DMS 273 treated with DMSO at 0.1 percent for 48 hours (cell line): ENCODE results near the gene LUZP2.

Experiments used
- DNase-seq: peaks from one replicate; lab custom pipeline; 2025; lab: John Stamatoyannopoulos, UW

LUZP2 gene

GRCh38 chr11:24635588-24636290 is 138.9 kb downstream of the LUZP2 start:
- DNase-seq, result no peak

- DNase-seq, result no peak
These were observed 139.4 kb downstream of the LUZP2 start for GRCh38 chr11:24636291-24636629.

DNA sequence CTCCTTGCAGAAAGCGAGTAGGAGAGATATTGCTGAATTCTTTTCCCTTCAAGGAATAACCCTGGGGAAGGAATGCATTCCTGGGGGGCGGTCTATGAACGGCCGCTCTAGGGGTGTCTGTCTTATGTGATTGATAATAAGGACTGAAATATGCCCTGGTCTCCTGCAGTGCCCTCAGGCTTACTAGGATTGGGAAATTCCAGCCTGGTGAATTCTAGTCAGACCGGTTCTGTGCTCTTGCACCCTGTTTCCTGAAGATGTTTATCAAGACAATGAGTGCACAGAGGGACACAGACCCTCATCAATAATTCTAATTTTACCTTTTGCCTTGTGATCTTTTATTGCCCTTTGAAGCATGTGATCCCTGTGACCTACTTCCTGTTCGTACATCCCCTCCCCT is 140.7 kb downstream of the LUZP2 start:
- no peak for DNase-seq

- no peak for DNase-seq
These were observed 145.8 kb downstream of the LUZP2 start for GRCh38 chr11:24642648-24643047.

GRCh38 chr11:24645563-24645962 is 148.7 kb downstream of the LUZP2 start:
- no peak for DNase-seq

GRCh38 chr11:24651873-24652272 is 155.0 kb downstream of the LUZP2 start:
- no peak for DNase-seq

- DNase-seq, result no peak
These were observed 157.0 kb downstream of the LUZP2 start for GRCh38 chr11:24653901-24654300.

DNA sequence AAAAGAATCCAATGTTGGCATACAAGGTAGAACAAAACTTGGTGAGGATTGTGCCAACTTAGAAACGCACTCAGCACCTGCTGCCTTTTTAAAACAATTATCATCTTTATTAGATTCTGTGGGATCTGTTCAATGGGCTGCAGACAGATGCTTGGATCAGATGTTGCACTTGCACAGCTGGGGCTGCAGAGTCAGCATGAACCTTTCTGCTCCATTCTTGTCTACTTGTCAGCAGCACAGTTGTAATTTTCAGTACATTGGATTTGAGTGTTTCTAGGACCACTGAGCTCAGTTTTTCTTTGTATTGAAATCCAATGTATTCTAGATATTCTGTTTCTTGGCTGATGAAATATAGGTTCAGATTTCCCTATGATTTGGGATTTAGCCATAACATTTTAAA is 164.5 kb downstream of the LUZP2 start:
- DNase-seq, result no peak

DNA sequence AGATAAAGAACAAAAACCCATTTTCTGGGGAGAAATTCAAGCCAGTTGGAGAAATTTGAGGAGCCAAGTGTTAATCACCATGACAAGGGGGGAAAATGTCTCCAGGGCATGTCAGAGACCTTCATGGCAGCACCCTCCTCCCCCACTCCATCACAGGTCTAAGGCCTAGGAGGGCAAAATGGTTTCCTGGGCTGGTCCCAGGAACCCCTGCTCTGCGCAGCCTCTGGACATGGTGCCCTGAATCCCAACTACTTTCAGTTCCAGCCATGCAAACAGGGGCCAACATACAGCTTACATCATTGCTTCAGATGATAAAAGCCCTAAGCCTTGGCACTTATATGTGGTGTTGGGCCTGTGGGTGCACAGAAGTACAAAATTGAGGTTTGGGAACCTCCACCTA is 167.5 kb downstream of the LUZP2 start:
- no peak for DNase-seq

GRCh38 chr11:24667353-24667968 is 170.6 kb downstream of the LUZP2 start:
- DNase-seq, result no peak

DNA sequence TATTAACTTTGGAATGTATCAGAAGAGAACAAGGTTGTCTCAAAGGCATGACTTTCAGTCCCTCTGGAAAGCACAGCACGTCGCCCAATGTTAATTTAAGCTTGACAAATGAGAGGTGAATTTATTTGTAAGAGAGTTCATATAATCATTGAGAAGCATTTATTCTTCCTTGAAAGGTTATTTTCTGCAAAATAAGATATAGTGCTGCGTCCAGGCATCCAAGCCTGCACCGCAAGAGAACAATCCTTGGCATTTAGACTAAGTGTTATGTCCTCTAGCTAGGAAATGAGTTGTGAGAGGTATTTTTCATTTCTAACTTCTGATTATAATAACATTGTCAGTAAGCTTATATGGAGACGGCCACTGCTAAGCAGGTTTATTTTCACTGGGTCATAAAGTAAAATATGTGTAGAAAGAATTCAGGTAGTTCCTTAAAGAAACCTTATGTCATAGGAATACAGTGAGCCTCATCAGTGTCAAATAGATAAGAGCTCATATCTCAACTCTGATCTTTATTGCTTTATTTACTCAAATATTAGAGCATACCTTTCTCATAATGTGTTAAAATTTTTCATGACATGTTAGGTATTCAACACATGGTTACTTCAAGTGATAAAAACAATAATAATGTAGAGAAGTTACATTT is 182.0 kb downstream of the LUZP2 start:
- no peak for DNase-seq

DNA sequence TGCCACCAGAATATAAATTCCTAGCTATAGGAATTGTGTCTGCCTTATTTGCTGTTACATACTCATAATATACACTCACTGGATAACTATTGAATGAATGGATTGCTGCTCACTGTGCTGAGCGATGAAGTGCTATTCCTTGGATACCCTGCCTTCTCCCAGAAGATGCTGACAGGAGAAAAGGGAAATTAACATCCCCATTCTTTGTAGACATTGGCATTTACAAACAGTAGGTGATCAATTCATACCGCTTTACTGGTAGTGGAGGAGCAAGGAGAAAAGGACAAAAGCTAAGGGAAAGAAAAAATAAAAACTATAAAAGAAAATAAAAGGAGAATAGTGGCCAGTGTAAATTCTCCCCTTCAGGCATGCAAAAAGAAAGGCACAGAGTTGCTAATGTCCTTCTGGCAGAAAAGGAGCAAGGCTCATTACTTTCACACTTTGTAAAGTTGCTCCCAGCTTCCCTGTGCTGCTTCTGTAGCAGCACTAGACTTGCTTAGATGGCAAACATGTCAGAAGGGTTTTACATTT is 183.0 kb downstream of the LUZP2 start:
- DNase-seq, result no peak

DNA sequence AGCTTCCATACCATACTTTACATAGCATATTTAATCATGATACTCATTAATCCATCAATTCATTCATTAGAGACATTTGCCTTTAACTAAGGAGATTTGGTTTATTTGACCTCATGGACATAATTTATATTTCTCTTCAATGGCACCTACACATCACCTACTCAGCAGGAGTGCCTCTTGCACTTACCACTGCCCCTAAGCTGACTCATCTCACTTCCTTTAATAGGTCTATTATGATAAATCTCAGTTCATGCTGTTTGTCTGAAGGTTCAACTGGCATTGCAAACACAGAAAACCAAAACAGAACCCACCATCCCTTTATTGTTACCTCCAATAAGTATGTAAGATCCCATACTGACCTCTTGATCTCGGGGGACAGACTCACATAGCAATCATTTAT is 186.7 kb downstream of the LUZP2 start:
- no peak for DNase-seq

DNA sequence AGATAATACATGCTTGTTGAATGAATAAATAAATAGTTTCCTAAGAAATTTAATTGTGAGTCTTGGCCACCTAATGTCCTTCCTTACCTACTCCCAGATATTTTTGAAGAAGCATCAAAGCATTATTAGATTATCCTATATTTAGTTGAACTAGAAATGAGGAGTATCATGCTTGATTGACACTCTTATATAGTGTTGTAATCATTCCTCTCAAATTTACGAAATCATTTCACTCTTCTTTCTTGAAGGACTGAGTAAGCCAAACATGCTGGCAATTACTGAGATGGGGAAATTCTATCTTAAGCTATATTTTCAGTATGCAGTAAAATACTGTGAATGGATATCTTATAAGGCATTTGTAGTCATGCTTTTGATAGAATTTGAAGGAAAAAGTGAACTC is 189.0 kb downstream of the LUZP2 start:
- DNase-seq, result no peak

GRCh38 chr11:24687531-24688147 is 190.8 kb downstream of the LUZP2 start:
- DNase-seq, result no peak

DNA sequence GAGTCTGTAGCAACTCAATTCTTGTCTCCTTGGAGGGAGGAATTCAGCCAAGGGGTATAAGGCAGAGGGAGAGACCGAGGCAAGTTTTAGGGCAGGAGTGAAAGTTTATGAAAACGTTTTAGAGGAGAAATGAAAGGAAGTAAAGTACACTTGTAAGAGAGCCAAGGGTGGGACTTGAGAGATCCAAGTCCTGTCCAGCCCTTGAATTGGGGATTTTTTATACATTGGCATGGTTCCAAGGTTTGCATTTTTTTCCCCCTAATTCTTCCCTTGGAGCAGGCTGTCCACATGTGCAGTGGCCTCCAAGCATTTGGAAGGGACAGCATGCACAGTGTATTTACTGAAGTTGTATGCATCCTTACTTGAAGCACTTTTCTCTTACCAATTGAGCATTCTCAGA is 192.1 kb downstream of the LUZP2 start:
- DNase-seq, result no peak

DNA sequence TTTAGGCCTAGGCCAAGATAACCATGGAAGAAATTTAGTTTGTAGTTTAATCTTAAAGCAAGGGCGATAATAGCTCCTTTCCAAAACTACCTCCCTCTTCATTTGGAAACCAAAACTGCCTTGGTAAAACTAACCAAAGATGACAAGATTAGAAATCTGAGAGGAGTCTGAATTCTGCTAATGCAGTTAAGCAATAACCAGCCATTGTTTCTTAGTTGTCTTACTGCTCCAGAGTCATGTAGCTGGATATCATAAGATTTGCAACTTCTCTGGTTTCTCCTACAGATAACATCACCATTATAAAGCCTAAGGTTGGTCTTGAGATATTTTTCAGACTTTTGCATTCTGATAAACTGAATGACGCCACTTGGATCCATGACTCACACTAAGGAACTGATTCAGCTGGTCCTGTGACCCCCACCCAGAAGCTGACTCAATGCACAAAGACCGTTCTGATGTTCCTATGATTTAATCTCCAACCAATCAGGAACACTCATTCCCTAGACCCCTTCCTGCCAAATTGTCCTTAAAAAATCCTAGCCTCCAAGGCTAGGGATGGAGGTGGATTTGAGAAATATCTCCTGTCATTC is 200.8 kb downstream of the LUZP2 start:
- no peak for DNase-seq

- DNase-seq, result no peak
These were observed 207.9 kb downstream of the LUZP2 start for GRCh38 chr11:24704716-24705115.

- DNase-seq, result no peak
These were observed 208.6 kb downstream of the LUZP2 start for GRCh38 chr11:24705474-24705873.

GRCh38 chr11:24708616-24709015 is 211.8 kb downstream of the LUZP2 start:
- DNase-seq, result no peak

GRCh38 chr11:24709928-24710565 is 213.2 kb downstream of the LUZP2 start:
- DNase-seq, result no peak

- no peak for DNase-seq
These were observed 217.7 kb downstream of the LUZP2 start for GRCh38 chr11:24714601-24715000.
